Right lobe of liver (tissue), 4 donors: ENCODE results near the gene GRIK1.

ENCODE experiments used
- POLR2A ChIP-seq: fragments of 450-650 bp; IDR thresholded peaks from one replicate; pipeline ENCODE4 v1.6.1; 2017; ENCODE audit warnings: antibody characterized with exemption, mild to moderate bottlenecking
- TF ChIP-seq, protein P1 (sequence below), 4 donors: fragments of 200-600 bp in 3 of 4; fragments of 450-650 bp in 1 of 4; IDR thresholded peaks; one replicate each; pipeline versions ENCODE4 v1.5.1 to v1.8.0; 2016 to 2022; ENCODE audit warnings: antibody characterized with exemption in 4 of 4, mild to moderate bottlenecking in 2 of 4
- donor health status: DM: no; HTN: no; CAD: no.
- donor health status: DM: no; HTN: no; CAD: no.
- donor health status: DM: no; HTN: yes; CAD: no.

DNA sequence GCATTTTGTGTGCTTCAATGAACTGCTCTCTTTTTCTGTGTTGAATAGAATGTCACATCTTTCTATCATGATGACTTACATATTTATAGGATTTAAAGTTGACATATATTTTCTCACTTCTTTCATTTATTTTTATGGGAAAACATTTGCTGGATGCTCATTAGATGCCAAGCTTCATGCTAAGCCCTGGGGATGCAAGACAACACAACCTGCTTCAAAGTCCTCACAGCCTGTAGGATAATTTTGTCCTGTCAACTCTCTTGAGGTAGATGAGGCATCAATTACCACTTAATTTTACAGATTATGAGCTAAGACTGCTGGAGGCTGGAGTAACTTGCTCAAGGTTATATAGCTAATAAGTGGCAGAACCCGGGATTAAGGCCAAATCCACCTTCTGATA, 264.3 kb downstream of the GRIK1 start:
- TF ChIP-seq, protein P1, sequence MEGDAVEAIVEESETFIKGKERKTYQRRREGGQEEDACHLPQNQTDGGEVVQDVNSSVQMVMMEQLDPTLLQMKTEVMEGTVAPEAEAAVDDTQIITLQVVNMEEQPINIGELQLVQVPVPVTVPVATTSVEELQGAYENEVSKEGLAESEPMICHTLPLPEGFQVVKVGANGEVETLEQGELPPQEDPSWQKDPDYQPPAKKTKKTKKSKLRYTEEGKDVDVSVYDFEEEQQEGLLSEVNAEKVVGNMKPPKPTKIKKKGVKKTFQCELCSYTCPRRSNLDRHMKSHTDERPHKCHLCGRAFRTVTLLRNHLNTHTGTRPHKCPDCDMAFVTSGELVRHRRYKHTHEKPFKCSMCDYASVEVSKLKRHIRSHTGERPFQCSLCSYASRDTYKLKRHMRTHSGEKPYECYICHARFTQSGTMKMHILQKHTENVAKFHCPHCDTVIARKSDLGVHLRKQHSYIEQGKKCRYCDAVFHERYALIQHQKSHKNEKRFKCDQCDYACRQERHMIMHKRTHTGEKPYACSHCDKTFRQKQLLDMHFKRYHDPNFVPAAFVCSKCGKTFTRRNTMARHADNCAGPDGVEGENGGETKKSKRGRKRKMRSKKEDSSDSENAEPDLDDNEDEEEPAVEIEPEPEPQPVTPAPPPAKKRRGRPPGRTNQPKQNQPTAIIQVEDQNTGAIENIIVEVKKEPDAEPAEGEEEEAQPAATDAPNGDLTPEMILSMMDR (IDR thresholded peaks at IDR 0.05): no peak
- no peak for TF ChIP-seq POLR2A
